ENCODE results near the gene ZNF583.

DNA sequence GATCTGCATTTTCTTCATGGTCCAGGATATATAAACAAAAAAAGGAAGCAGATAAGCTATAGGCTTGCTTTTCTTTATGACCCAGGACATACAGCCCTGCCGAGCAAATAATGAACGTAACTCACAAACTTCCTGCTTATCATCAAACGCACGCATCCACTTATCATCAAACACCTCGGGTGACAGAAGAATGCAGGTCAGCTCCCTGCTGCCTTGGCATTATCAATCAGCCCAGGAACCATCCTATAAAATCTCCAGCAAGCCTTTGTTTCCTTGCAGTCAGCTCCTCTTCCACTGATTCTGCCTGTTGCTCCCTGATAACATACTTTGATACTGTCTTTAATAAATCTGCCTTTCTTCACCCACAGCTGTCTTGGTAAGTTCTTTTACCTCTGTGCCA is 5.3 kb upstream of the ZNF583 start:
- TF ChIP-seq, protein P1, sequence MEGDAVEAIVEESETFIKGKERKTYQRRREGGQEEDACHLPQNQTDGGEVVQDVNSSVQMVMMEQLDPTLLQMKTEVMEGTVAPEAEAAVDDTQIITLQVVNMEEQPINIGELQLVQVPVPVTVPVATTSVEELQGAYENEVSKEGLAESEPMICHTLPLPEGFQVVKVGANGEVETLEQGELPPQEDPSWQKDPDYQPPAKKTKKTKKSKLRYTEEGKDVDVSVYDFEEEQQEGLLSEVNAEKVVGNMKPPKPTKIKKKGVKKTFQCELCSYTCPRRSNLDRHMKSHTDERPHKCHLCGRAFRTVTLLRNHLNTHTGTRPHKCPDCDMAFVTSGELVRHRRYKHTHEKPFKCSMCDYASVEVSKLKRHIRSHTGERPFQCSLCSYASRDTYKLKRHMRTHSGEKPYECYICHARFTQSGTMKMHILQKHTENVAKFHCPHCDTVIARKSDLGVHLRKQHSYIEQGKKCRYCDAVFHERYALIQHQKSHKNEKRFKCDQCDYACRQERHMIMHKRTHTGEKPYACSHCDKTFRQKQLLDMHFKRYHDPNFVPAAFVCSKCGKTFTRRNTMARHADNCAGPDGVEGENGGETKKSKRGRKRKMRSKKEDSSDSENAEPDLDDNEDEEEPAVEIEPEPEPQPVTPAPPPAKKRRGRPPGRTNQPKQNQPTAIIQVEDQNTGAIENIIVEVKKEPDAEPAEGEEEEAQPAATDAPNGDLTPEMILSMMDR (IDR thresholded peaks at IDR 0.05 in 2 of 3, conservative IDR thresholded peaks at IDR 0.05 in 1 of 3; ENCODE audit: borderline replicate concordance in 1 of 3, insufficient read depth in 1 of 3, low read depth in 2 of 3, low read length in 2 of 3), result no peak
- TF ChIP-seq RAD21 (IDR thresholded peaks at IDR 0.05; ENCODE audit: low read depth), result no peak
- TF ChIP-seq POLR2AphosphoS5 (IDR thresholded peaks at IDR 0.05; ENCODE audit: low read depth, low read length), result no peak
- no peak for TF ChIP-seq EZH2 (IDR thresholded peaks at IDR 0.05)
- TF ChIP-seq POLR2A (IDR thresholded peaks at IDR 0.05; ENCODE audit: borderline replicate concordance, extremely low read depth, insufficient read depth, insufficient read length), result no peak
- no peak for TF ChIP-seq JUND (IDR thresholded peaks at IDR 0.05)
- no peak for TF ChIP-seq SP1 (IDR thresholded peaks at IDR 0.05; ENCODE audit: low read depth)
- no peak for TF ChIP-seq SIN3A (IDR thresholded peaks at IDR 0.05; ENCODE audit: low read depth)

All from HCT116 (cell line).